BLaER1 (cell line): Measurements from ENCODE around the gene SIX2.

Source experiments
- H3K27ac ChIP-seq: shearing (Covaris generic); formaldehyde crosslinking; 2 replicates; pipeline ENCODE4 v1.8.1; 2022
- H3K27me3 ChIP-seq: shearing (Covaris generic); formaldehyde crosslinking; 2 replicates; pipeline ENCODE4 v1.8.1; 2022
- H3K36me3 ChIP-seq: shearing (Covaris generic); formaldehyde crosslinking; 2 replicates; pipeline ENCODE4 v1.8.1; 2022
- H3K4me1 ChIP-seq: shearing (Covaris generic); formaldehyde crosslinking; 2 replicates; pipeline ENCODE4 v1.8.1; 2022
- H3K4me2 ChIP-seq: shearing (Covaris generic); formaldehyde crosslinking; 2 replicates; pipeline ENCODE4 v1.8.1; 2022
- H3K4me3 ChIP-seq: shearing (Covaris generic); formaldehyde crosslinking; 2 replicates; pipeline ENCODE4 v1.8.1; 2022
- H3K9ac ChIP-seq: shearing (Covaris generic); formaldehyde crosslinking; 2 replicates; pipeline ENCODE4 v1.8.1; 2022
- H3K9me3 ChIP-seq: shearing (Covaris generic); formaldehyde crosslinking; 2 replicates; pipeline ENCODE4 v1.8.1; 2022
- H4K20me1 ChIP-seq: shearing (Covaris generic); formaldehyde crosslinking; 2 replicates; pipeline ENCODE4 v1.8.1; 2022
- Cebpa-rat ChIP-seq: shearing (Covaris generic); IDR thresholded peaks from 2 replicates; pipeline ENCODE4 v1.8.1; 2022

The SIX2 gene

GRCh38 chr2:45011121-45011520 lies 1.9 kb upstream of the SIX2 start:
- no peak overlapping the region for H3K4me2 ChIP-seq
- no peaks in the 10 kb centered on the region for H3K4me1 ChIP-seq
- no peaks in the 10 kb centered on the region for H4K20me1 ChIP-seq
- H3K27ac ChIP-seq: no peak overlapping the region
- no peak overlapping the region for H3K9ac ChIP-seq
- H3K27me3 ChIP-seq: peaks cover 81% of the 10 kb centered on the region
- no peak for TF ChIP-seq Cebpa-rat
- no peak overlapping the region for H3K4me3 ChIP-seq
- H3K36me3 ChIP-seq: 0 out of 2 replicates have a peak, but pooled peaks cover 10% of the 10 kb centered on the region
- H3K9me3 ChIP-seq: peaks cover 85% of the 10 kb centered on the region

GRCh38 chr2:45010702-45011012 lies 1.4 kb upstream of the SIX2 start:
- no peak overlapping the region for H3K9ac ChIP-seq
- no peaks in the 10 kb centered on the region for H3K4me1 ChIP-seq
- H3K36me3 ChIP-seq: 0 out of 2 replicates have a peak, but pooled peaks cover 10% of the 10 kb centered on the region
- H3K4me3 ChIP-seq: no peak overlapping the region
- no peak overlapping the region for H3K4me2 ChIP-seq
- peaks cover 86% of the 10 kb centered on the region for H3K27me3 ChIP-seq
- H3K9me3 ChIP-seq: peaks cover 90% of the 10 kb centered on the region
- no peaks in the 10 kb centered on the region for H4K20me1 ChIP-seq
- no peak overlapping the region for H3K27ac ChIP-seq
- TF ChIP-seq Cebpa-rat: no peak

GRCh38 chr2:45009928-45010701 lies 863 bp upstream of the SIX2 start:
- Histone ChIP-seq H3K9me3 (peaks cover 95% of the 10 kb centered on the region), H3K4me1 (no peaks in the 10 kb centered on the region), H3K27me3 (peaks cover 91% of the 10 kb centered on the region), H3K9ac (no peak overlapping the region), H3K27ac (no peak overlapping the region), H3K4me3 (no peak overlapping the region; the same call in 1 of the 2 replicates), H4K20me1 (no peaks in the 10 kb centered on the region), H3K4me2 (no peak overlapping the region), H3K36me3 (0 out of 2 replicates have a peak, but pooled peaks cover 10% of the 10 kb centered on the region)
- no peak for TF ChIP-seq Cebpa-rat

GRCh38 chr2:45008296-45009129 lies 739 bp downstream of the SIX2 start:
- no peak overlapping the region for H3K4me2 ChIP-seq
- no peak for TF ChIP-seq Cebpa-rat
- H3K27me3 ChIP-seq: peaks cover 100% of the 10 kb centered on the region
- H3K4me3 ChIP-seq: no peak overlapping the region
- no peaks in the 10 kb centered on the region for H3K4me1 ChIP-seq
- H4K20me1 ChIP-seq: no peaks in the 10 kb centered on the region
- H3K9me3 ChIP-seq: peaks cover 99% of the 10 kb centered on the region
- 0 out of 2 replicates have a peak, but pooled peaks cover 10% of the 10 kb centered on the region for H3K36me3 ChIP-seq
- no peak overlapping the region for H3K9ac ChIP-seq
- H3K27ac ChIP-seq: no peak overlapping the region

GRCh38 chr2:45007961-45008295 lies 1.3 kb downstream of the SIX2 start:
- Histone ChIP-seq H3K9me3 (peaks cover 96% of the 10 kb centered on the region), H3K4me1 (no peaks in the 10 kb centered on the region), H4K20me1 (no peaks in the 10 kb centered on the region), H3K4me3 (no peak overlapping the region), H3K36me3 (0 out of 2 replicates have a peak, but pooled peaks cover 10% of the 10 kb centered on the region), H3K27me3 (peaks cover 100% of the 10 kb centered on the region), H3K4me2 (no peak overlapping the region), H3K27ac (no peak overlapping the region), H3K9ac (no peak overlapping the region)
- TF ChIP-seq Cebpa-rat: no peak

- H3K4me1 ChIP-seq: 0 out of 2 replicates have a peak, but pooled peaks cover under 1% of the 10 kb centered on the region
- H3K27ac ChIP-seq: no peak overlapping the region
- peaks cover 90% of the 10 kb centered on the region for H3K9me3 ChIP-seq
- H4K20me1 ChIP-seq: no peaks in the 10 kb centered on the region
- H3K36me3 ChIP-seq: 0 out of 2 replicates have a peak, but pooled peaks cover 10% of the 10 kb centered on the region
- H3K4me3 ChIP-seq: no peak overlapping the region
- H3K9ac ChIP-seq: no peak overlapping the region
- peaks cover 100% of the 10 kb centered on the region for H3K27me3 ChIP-seq
- no peak for TF ChIP-seq Cebpa-rat
- H3K4me2 ChIP-seq: no peak overlapping the region
Observed at GRCh38 chr2:45006942-45007287, 2.3 kb downstream of the SIX2 start.

- Histone ChIP-seq H3K4me2 (no peak overlapping the region), H4K20me1 (no peaks in the 10 kb centered on the region), H3K27me3 (peaks cover 100% of the 10 kb centered on the region), H3K4me3 (no peak overlapping the region), H3K4me1 (peaks cover 7% of the 10 kb centered on the region), H3K9me3 (peaks cover 84% of the 10 kb centered on the region), H3K9ac (no peak overlapping the region), H3K36me3 (0 out of 2 replicates have a peak, but pooled peaks cover 10% of the 10 kb centered on the region), H3K27ac (no peak overlapping the region)
- no peak for TF ChIP-seq Cebpa-rat
Observed at GRCh38 chr2:45006041-45006941, 3.0 kb downstream of the SIX2 start.

GRCh38 chr2:45005261-45006002 lies 3.8 kb downstream of the SIX2 start:
- no peak overlapping the region for H3K4me3 ChIP-seq
- no peaks in the 10 kb centered on the region; the same call in 1 of the 2 replicates for H4K20me1 ChIP-seq
- TF ChIP-seq Cebpa-rat: no peak
- H3K27ac ChIP-seq: no peak overlapping the region
- peaks cover 12% of the 10 kb centered on the region for H3K4me1 ChIP-seq
- no peak overlapping the region for H3K4me2 ChIP-seq
- no peak overlapping the region for H3K9ac ChIP-seq
- H3K9me3 ChIP-seq: peaks cover 80% of the 10 kb centered on the region
- peaks cover 100% of the 10 kb centered on the region for H3K27me3 ChIP-seq
- H3K36me3 ChIP-seq: 0 out of 2 replicates have a peak, but pooled peaks cover 10% of the 10 kb centered on the region

GRCh38 chr2:45004562-45005191 lies 4.6 kb downstream of the SIX2 start:
- H3K27ac ChIP-seq: no peak overlapping the region
- H3K36me3 ChIP-seq: 0 out of 2 replicates have a peak, but pooled peaks cover 10% of the 10 kb centered on the region
- peaks cover 12% of the 10 kb centered on the region for H3K4me1 ChIP-seq
- no peaks in the 10 kb centered on the region; the same call in 1 of the 2 replicates for H4K20me1 ChIP-seq
- no peak overlapping the region for H3K4me3 ChIP-seq
- no peak for TF ChIP-seq Cebpa-rat
- no peak overlapping the region for H3K9ac ChIP-seq
- peaks cover 80% of the 10 kb centered on the region for H3K9me3 ChIP-seq
- H3K4me2 ChIP-seq: no peak overlapping the region
- H3K27me3 ChIP-seq: peaks cover 100% of the 10 kb centered on the region
